Esophagus (tissue), 2 donors: ENCODE results near the gene R3HDM1. TPM values are rescaled to one million over a fixed set of nuclear protein-coding genes. Genes with fewer than 3 reads are reported as not detected.

Source experiments
- H3K27ac ChIP-seq, 2 donors: one replicate each; pipeline ENCODE4 v1.5.1; 2013; ENCODE audit warnings: low read depth in 2 of 2, mild to moderate bottlenecking in 2 of 2, inconsistent platforms in 1 of 2, low read length in 1 of 2, moderate library complexity in 1 of 2
- H3K27me3 ChIP-seq, 2 donors: one replicate each; pipeline ENCODE4 v1.6.1; 2013; ENCODE audit warnings: low read length in 2 of 2, control low read depth in 1 of 2, mild to moderate bottlenecking in 1 of 2; ENCODE audit not compliant: insufficient read depth in 2 of 2, control insufficient read depth in 1 of 2
- H3K36me3 ChIP-seq, 2 donors: one replicate each; pipeline ENCODE4 v1.6.1; 2013; ENCODE audit warnings: low read length in 1 of 2; ENCODE audit not compliant: control insufficient read depth in 2 of 2, insufficient read depth in 2 of 2
- H3K4me1 ChIP-seq, 2 donors: one replicate each; pipeline ENCODE4 v1.6.1; 2013; ENCODE audit warnings: low read length in 1 of 2; ENCODE audit not compliant: control insufficient read depth in 2 of 2, insufficient read depth in 2 of 2
- H3K4me3 ChIP-seq, 2 donors: one replicate each; pipeline ENCODE4 v1.5.1; 2013; ENCODE audit warnings: low read length in 2 of 2, mild to moderate bottlenecking in 2 of 2, low read depth in 1 of 2, moderate library complexity in 1 of 2
- H3K9me3 ChIP-seq, 2 donors: one replicate each; pipeline ENCODE4 v1.6.1; 2013; ENCODE audit warnings: mild to moderate bottlenecking in 2 of 2, low read depth in 1 of 2, low read length in 1 of 2, moderate library complexity in 1 of 2; ENCODE audit not compliant: control insufficient read depth in 2 of 2, insufficient read depth in 1 of 2
- WGBS, 2 donors: extraction: QIAGEN DNeasy Blood & Tissue Kit; methylation state at CpG; one replicate each; pipeline ENCODE4 v1.1.7; 2013; 5-methylcytosine and 5-hydroxymethylcytosine counted together
- polyA plus RNA-seq, 2 donors: library from polyadenylated mRNA; stranded (reverse); fragments of 200-250 nt; gene quantifications; one replicate each; pipeline ENCODE4 v1.2.3, GENCODE V29; 2013
- donor health status: healthy with polysubstance abuse.
- donor health status: Bipolar disorder and iron deficiency.

Gene R3HDM1
- polyA plus RNA-seq, 2 donors = 5.3 to 6.8 TPM

DNA sequence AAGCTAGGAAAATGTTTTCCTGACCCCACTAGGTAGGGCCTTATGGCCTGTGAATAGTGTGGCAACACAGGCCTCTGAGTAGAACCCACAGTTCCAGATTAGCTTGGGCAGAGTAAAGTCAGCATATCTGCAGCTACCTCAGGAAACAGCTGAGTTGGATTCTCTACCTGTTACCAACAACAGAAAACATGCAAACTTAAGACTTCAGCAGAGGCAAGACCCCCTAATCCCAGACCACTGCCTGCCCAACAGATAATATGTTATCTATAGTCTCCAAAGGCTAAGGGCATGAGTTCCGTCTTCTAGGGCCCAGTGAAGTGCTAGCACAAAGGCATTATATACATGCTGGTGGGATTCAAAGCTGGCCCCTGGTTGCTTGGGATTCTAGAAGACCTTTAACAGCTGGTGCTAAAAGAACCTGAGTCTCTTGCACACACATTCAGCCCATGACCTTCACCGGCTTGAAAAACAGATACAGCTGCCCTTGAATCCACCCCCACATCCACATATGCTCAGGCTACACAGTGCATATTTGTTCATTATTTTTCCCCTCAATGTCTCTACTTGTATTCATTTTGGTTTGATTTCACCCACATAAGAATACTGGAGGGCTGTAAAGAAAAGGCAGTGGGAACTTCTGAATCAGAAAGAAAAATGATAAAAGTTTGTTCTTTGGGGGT, 196.9 kb downstream of the R3HDM1 start:
- Histone ChIP-seq H3K4me3 (no peak overlapping the region), H3K4me1 (no peaks in the 10 kb centered on the region), H3K27ac (no peak overlapping the region), H3K27me3 (no peaks in the 10 kb centered on the region), H3K9me3 (no peaks in the 10 kb centered on the region), H3K36me3 (peaks cover 0 to 4% of the 10 kb centered on the region in 2 donors)
- WGBS, 2 donors = 87 to 88% methylated on average over 2 of the region's 2 CpGs

GRCh38 chr2:135732561-135732960, 201.3 kb downstream of the R3HDM1 start:
- 91 to 92% methylated on average over 5 of the region's 5 CpGs for WGBS, 2 donors
- no peaks in the 10 kb centered on the region for H3K27me3 ChIP-seq
- no peak overlapping the region for H3K27ac ChIP-seq
- no peak overlapping the region for H3K4me3 ChIP-seq
- H3K4me1 ChIP-seq = no peaks in the 10 kb centered on the region
- no peaks in the 10 kb centered on the region for H3K36me3 ChIP-seq
- H3K9me3 ChIP-seq = no peaks in the 10 kb centered on the region

DNA sequence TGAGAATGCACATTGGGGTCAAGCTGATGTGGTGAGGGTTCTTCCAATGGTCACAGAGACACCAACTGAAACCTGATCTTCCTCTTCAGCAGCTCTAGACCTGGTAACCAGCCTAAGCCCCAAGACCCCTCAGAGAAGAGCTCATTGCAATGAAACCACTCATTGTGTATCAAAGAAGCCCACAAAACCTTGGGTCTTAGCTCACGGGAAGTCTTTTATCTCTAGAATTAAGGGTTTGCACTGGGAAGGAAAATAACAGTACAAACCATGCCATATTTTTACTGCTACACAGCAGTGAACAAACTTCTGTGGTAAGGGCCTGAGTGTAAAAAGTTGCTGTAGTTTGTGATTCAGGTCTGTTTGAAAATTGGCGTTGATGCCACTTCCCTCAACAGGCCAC, 201.8 kb downstream of the R3HDM1 start:
- 90 to 94% methylated on average over 2 of the region's 2 CpGs for WGBS, 2 donors

DNA sequence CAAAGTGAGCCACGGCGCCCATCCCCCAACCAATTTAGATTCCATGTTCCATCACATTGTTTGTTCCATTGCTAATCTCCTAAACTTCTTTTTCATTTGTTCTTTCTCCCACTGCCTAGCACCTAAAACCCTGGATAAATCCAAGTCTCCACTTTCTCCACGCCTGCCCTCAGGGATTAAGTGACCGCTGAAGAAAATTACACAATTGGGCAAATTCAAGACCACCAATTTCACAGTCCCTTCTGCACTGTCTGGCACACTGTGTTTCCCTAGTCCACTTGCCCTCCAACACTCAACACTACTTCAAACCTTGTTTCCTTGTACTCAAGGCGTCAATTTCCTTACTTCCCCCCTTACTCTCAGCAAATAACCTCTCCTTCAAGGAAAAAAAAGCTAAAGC, 205.3 kb downstream of the R3HDM1 start:
- H3K27me3 ChIP-seq = no peaks in the 10 kb centered on the region
- no peaks in the 10 kb centered on the region for H3K9me3 ChIP-seq
- H3K36me3 ChIP-seq = no peaks in the 10 kb centered on the region
- no peak overlapping the region for H3K27ac ChIP-seq
- no peaks in the 10 kb centered on the region for H3K4me1 ChIP-seq
- H3K4me3 ChIP-seq = no peak overlapping the region
- WGBS, 2 donors = 96% methylated on average over 5 of the region's 5 CpGs

More for the DNA sequence above, 201.8 kb downstream of the R3HDM1 start:
- no peak overlapping the region for H3K4me3 ChIP-seq
- H3K27me3 ChIP-seq = no peaks in the 10 kb centered on the region
- no peaks in the 10 kb centered on the region for H3K4me1 ChIP-seq
- H3K36me3 ChIP-seq = no peaks in the 10 kb centered on the region
- H3K9me3 ChIP-seq = no peaks in the 10 kb centered on the region
- H3K27ac ChIP-seq = no peak overlapping the region

DNA sequence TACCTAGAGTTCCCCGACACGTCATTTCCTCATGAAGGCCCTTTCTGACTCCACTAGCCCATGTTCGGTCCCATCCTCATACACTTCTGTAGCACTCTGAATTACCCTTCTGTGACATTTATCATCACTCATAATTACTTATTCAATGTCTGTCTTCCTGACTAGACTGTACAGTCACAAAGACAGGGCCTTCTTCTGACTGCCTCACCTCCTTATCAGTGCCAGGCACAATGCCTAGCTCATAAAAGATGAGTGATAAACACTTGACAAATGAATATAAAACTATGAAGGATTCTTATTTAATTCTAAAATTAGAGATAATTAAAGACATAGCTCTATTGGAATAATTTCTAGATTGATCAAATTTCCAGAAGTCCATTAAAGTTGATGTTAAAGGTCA, 208.9 kb downstream of the R3HDM1 start:
- Histone ChIP-seq H3K27me3 (no peaks in the 10 kb centered on the region), H3K27ac (no peak overlapping the region), H3K4me3 (no peak overlapping the region), H3K9me3 (no peaks in the 10 kb centered on the region), H3K36me3 (no peaks in the 10 kb centered on the region), H3K4me1 (peaks cover 0 to 4% of the 10 kb centered on the region in 2 donors)
- WGBS, 2 donors = 97 to 98% methylated on average over 3 of the region's 3 CpGs

DNA sequence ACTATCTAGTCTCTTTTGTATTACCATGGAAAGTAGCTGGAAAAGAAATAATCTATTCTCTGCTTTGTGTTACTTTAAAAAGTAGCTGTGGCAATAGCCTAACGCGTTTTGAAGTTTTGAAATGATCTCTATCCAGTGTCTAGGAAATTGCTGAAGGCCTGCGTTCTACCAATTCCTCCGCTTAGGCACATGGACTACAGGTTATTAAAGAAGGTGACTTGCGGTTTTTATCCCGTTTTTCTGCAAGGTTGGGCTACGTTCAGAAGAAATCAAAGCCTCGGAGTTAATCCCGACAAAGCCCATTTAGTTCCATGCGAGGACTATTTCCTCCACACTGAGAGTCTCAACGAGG, 209.7 kb downstream of the R3HDM1 start:
- 82 to 84% methylated on average over 11 of the region's 11 CpGs for WGBS, 2 donors

DNA sequence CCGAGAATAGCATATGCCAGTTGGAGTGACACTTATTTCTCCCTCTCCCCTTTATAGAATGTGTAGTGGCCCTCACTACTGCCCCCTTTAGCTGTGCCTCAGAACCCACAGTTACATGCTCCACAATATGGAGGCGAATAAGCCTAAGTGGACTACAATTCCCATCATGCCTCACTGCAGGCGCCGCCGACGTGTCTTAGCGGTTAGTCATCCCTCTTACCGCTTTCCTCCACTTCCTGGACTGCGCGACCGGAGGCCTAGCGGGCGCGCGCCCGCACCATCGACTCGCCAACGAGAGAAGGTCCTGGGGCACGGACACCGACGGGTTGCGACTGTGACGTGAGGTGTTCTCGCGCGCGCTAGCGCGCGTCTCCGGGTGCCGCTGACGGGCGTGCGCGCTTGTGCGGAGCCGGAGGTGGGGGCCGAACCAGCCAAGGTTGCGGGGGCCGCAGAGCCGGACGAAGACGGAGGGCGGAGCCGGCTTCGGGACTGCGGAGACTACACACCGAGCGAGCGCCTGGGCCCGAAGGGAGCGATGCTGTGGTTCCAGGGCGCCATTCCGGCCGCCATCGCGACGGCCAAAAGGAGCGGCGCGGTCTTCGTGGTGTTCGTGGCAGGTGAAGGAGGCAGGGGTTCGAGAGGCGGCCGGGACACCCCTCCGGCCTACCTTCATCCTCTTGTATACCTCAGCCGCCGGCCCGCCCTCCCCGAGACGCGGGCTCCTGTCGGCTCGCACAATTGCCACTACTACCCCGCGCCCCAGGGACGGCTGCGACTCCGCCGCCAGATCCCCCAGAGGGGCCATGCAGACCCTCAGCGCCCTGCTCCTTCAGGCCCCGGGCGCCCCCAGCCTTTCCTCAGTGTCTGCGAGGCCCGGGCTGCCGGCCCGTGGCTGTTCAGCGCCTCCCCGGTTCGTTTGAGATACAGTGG, 210.4 kb downstream of the R3HDM1 start, which contains the start of gene UBXN4:
Gene UBXN4, plus strand, starts transcription at position 461 of the 930 bp plus-strand sequence. Its CDS starts 75 bp downstream, at position 536.
- Histone ChIP-seq H3K4me3 (peak within 1 kb of the TSS; percentile 91 to 99), H3K4me1 (peaks cover 0 to 4% of the 10 kb centered on the region in 2 donors), H3K9me3 (no peaks in the 10 kb centered on the region), H3K27me3 (no peaks in the 10 kb centered on the region), H3K36me3 (no peaks in the 10 kb centered on the region), H3K27ac (peak within 1 kb of the TSS; percentile 97 to 99)
- WGBS, 2 donors = 1% methylated on average over 92 to 93 of the region's 93 CpGs

More for the DNA sequence above, 209.7 kb downstream of the R3HDM1 start:
- Histone ChIP-seq H3K27me3 (no peaks in the 10 kb centered on the region), H3K36me3 (no peaks in the 10 kb centered on the region), H3K27ac (peak overlapping the region in 1 of 2 donors; percentile 8), H3K9me3 (no peaks in the 10 kb centered on the region), H3K4me1 (peaks cover 0 to 4% of the 10 kb centered on the region in 2 donors), H3K4me3 (no peak overlapping the region)

DNA sequence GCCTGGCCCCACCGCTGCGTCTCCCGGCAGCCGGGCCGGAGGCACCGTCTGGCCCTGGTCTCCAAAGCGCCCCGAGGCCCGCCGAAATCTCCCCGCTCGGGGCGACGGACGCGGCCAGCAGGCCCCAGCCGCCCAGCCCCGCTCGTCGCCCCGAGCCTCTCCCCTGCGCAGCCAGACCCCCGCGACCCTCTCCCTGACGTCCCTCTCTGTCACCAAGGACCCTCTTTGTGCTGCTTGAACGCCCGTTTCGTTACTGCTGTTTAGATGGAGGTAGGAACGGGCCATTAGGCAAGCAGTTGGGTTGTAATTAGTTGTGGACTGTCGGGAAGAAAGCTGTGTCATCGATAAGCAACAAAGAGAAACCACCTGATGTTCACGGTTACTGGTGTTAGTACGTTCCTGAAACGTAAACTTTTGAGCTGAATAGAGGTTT, 211.1 kb downstream of the R3HDM1 start:
- peak overlapping the region; percentile 97 to 99 for H3K27ac ChIP-seq
- peaks cover 0 to 4% of the 10 kb centered on the region in 2 donors for H3K4me1 ChIP-seq
- H3K27me3 ChIP-seq = no peaks in the 10 kb centered on the region
- WGBS, 2 donors = 0 to 1% methylated on average over 34 of the region's 34 CpGs
- H3K36me3 ChIP-seq = no peaks in the 10 kb centered on the region
- no peaks in the 10 kb centered on the region for H3K9me3 ChIP-seq
- peak overlapping the region; percentile 91 to 99 for H3K4me3 ChIP-seq

GRCh38 chr2:135743860-135744259, 212.6 kb downstream of the R3HDM1 start:
- Histone ChIP-seq H3K9me3 (no peaks in the 10 kb centered on the region), H3K36me3 (peaks cover 0 to 3% of the 10 kb centered on the region in 2 donors), H3K4me3 (no peak overlapping the region), H3K27ac (no peak overlapping the region), H3K4me1 (peaks cover 0 to 4% of the 10 kb centered on the region in 2 donors), H3K27me3 (no peaks in the 10 kb centered on the region)
- WGBS, 2 donors = 62 to 74% methylated on average over 1 of the region's 1 CpG
